ENCODE measurements around the gene CLEC16A. TPM values are rescaled to one million over a fixed set of nuclear protein-coding genes. Genes with fewer than 3 reads are reported as not detected.

Gene CLEC16A
- total and polyA plus RNA-seq, 2 experiments from 2014 or later = 9.9 to 24.1 TPM

DNA sequence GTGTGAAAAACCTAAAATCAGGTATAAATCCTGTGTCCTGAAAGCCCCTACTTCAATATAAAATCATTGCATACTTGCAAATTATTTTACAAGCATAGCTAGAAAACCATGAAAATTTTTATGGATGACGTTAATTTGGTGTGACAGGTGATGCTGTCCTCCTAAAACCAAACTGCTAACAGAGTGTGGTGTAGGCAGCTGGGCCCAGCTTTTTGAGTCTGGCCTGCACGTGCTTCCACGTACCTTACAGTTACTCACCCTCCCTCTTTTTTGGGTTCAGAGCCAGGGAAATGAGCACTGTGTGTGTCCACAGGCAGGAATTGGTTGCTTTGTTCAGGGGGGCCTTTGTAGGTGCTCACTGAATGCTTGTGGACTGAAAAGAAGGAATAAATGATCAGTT lies 36.4 kb downstream of the CLEC16A start:
- no peaks in the 10 kb centered on the region for H3K9me3 Mint-ChIP-seq
- no peaks in the 10 kb centered on the region for H3K36me3 Mint-ChIP-seq (ENCODE audit: low read depth)
- peaks cover 11% of the 10 kb centered on the region for H3K4me1 Mint-ChIP-seq
- Histone ChIP-seq H3K9me2 (ENCODE audit: insufficient read depth) (no peaks in the 10 kb centered on the region), H3K36me3 (ENCODE audit: insufficient read depth) (no peaks in the 10 kb centered on the region; the same call in 1 of the 2 replicates), H3K4me3 (no peak overlapping the region), H3K27ac (ENCODE audit: low read depth) (no peak overlapping the region), H3K79me2 (replicated peaks; ENCODE audit: insufficient read depth) (no peaks in the 10 kb centered on the region), H3F3A (replicated peaks; ENCODE audit: low read depth) (0 out of 2 replicates have a peak, but pooled peaks cover 5% of the 10 kb centered on the region), H4K20me1 (replicated peaks; ENCODE audit: insufficient read depth) (no peaks in the 10 kb centered on the region), H3K4me2 (no peak overlapping the region), H3K27me3 (ENCODE audit: insufficient read depth) (no peaks in the 10 kb centered on the region), H3K4me1 (ENCODE audit: insufficient read depth) (no peaks in the 10 kb centered on the region), H2AFZ (no peak overlapping the region)
- no peak for ATAC-seq
- H3K27me3 Mint-ChIP-seq (ENCODE audit: insufficient read depth, low read depth, poor library complexity) = peaks cover 2% of the 10 kb centered on the region
- DNase-seq (ENCODE audit: low spot score) = no peak
- TF ChIP-seq ZNF331 (CRISPR knock-in tag; IDR thresholded peaks at IDR 0.05; ENCODE audit: low read depth) = no peak
- TF ChIP-seq NANOG (IDR thresholded peaks at IDR 0.05; ENCODE audit: borderline replicate concordance) = no peak
- TF ChIP-seq STAT1 (IDR thresholded peaks at IDR 0.05; ENCODE audit: unreplicated experiment) = no peak
- TF ChIP-seq CREB1 (CRISPR knock-in tag; IDR thresholded peaks at IDR 0.05; ENCODE audit: low read depth) = no peak
- TF ChIP-seq EZH2 (IDR thresholded peaks at IDR 0.05; ENCODE audit: low read depth, unreplicated experiment) = no peak
- TF ChIP-seq ZNF114 (CRISPR knock-in tag; IDR thresholded peaks at IDR 0.05) = no peak
- TF ChIP-seq REST (IDR thresholded peaks at IDR 0.05; ENCODE audit: unreplicated experiment) = no peak
- no peak for TF ChIP-seq JUNB (IDR thresholded peaks at IDR 0.05; ENCODE audit: unreplicated experiment)
- TF ChIP-seq EZH2phosphoT487 (IDR thresholded peaks at IDR 0.05; ENCODE audit: unreplicated experiment) = no peak
- no peak for TF ChIP-seq POLR2AphosphoS5 (IDR thresholded peaks at IDR 0.05; ENCODE audit: low read depth)
- TF ChIP-seq, protein P1, sequence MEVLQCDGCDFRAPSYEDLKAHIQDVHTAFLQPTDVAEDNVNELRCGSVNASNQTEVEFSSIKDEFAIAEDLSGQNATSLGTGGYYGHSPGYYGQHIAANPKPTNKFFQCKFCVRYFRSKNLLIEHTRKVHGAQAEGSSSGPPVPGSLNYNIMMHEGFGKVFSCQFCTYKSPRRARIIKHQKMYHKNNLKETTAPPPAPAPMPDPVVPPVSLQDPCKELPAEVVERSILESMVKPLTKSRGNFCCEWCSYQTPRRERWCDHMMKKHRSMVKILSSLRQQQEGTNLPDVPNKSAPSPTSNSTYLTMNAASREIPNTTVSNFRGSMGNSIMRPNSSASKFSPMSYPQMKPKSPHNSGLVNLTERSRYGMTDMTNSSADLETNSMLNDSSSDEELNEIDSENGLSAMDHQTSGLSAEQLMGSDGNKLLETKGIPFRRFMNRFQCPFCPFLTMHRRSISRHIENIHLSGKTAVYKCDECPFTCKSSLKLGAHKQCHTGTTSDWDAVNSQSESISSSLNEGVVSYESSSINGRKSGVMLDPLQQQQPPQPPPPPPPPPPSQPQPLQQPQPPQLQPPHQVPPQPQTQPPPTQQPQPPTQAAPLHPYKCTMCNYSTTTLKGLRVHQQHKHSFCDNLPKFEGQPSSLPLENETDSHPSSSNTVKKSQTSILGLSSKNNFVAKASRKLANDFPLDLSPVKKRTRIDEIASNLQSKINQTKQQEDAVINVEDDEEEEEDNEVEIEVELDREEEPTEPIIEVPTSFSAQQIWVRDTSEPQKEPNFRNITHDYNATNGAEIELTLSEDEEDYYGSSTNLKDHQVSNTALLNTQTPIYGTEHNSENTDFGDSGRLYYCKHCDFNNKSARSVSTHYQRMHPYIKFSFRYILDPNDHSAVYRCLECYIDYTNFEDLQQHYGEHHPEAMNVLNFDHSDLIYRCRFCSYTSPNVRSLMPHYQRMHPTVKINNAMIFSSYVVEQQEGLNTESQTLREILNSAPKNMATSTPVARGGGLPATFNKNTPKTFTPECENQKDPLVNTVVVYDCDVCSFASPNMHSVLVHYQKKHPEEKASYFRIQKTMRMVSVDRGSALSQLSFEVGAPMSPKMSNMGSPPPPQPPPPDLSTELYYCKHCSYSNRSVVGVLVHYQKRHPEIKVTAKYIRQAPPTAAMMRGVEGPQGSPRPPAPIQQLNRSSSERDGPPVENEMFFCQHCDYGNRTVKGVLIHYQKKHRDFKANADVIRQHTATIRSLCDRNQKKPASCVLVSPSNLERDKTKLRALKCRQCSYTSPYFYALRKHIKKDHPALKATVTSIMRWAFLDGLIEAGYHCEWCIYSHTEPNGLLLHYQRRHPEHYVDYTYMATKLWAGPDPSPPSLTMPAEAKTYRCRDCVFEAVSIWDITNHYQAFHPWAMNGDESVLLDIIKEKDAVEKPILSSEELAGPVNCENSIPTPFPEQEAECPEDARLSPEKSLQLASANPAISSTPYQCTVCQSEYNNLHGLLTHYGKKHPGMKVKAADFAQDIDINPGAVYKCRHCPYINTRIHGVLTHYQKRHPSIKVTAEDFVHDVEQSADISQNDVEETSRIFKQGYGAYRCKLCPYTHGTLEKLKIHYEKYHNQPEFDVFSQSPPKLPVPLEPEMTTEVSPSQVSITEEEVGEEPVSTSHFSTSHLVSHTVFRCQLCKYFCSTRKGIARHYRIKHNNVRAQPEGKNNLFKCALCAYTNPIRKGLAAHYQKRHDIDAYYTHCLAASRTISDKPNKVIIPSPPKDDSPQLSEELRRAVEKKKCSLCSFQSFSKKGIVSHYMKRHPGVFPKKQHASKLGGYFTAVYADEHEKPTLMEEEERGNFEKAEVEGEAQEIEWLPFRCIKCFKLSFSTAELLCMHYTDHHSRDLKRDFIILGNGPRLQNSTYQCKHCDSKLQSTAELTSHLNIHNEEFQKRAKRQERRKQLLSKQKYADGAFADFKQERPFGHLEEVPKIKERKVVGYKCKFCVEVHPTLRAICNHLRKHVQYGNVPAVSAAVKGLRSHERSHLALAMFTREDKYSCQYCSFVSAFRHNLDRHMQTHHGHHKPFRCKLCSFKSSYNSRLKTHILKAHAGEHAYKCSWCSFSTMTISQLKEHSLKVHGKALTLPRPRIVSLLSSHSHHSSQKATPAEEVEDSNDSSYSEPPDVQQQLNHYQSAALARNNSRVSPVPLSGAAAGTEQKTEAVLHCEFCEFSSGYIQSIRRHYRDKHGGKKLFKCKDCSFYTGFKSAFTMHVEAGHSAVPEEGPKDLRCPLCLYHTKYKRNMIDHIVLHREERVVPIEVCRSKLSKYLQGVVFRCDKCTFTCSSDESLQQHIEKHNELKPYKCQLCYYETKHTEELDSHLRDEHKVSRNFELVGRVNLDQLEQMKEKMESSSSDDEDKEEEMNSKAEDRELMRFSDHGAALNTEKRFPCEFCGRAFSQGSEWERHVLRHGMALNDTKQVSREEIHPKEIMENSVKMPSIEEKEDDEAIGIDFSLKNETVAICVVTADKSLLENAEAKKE (CRISPR knock-in tag; IDR thresholded peaks at IDR 0.05) = no peak
- TF ChIP-seq, protein P2, sequence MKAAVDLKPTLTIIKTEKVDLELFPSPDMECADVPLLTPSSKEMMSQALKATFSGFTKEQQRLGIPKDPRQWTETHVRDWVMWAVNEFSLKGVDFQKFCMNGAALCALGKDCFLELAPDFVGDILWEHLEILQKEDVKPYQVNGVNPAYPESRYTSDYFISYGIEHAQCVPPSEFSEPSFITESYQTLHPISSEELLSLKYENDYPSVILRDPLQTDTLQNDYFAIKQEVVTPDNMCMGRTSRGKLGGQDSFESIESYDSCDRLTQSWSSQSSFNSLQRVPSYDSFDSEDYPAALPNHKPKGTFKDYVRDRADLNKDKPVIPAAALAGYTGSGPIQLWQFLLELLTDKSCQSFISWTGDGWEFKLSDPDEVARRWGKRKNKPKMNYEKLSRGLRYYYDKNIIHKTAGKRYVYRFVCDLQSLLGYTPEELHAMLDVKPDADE (IDR thresholded peaks at IDR 0.05) = no peak
- TF ChIP-seq, protein P3, sequence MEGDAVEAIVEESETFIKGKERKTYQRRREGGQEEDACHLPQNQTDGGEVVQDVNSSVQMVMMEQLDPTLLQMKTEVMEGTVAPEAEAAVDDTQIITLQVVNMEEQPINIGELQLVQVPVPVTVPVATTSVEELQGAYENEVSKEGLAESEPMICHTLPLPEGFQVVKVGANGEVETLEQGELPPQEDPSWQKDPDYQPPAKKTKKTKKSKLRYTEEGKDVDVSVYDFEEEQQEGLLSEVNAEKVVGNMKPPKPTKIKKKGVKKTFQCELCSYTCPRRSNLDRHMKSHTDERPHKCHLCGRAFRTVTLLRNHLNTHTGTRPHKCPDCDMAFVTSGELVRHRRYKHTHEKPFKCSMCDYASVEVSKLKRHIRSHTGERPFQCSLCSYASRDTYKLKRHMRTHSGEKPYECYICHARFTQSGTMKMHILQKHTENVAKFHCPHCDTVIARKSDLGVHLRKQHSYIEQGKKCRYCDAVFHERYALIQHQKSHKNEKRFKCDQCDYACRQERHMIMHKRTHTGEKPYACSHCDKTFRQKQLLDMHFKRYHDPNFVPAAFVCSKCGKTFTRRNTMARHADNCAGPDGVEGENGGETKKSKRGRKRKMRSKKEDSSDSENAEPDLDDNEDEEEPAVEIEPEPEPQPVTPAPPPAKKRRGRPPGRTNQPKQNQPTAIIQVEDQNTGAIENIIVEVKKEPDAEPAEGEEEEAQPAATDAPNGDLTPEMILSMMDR (conservative IDR thresholded peaks at IDR 0.05; ENCODE audit: low read depth in 2 of 2) = no peak
- H3K27ac Mint-ChIP-seq = no peak overlapping the region; the same call in 1 of the 2 replicates
- no peak overlapping the region for H3K4me3 Mint-ChIP-seq

Measured in GM23338 (cell line).